Endothelial cell of umbilical vein (primary cell): ENCODE measurements around the gene NKAIN4. TPM values are rescaled to one million over a fixed set of nuclear protein-coding genes. Genes with fewer than 3 reads are reported as not detected.

ENCODE experiments used
- BruUV-seq: library from RNA; stranded (reverse); fragments of 400-500 nt; replicated peaks from 2 replicates; lab custom pipeline; 2021; lab: Mats Ljungman, UMichigan
- CTCF ChIA-PET: fragments of 300-600, 350-600 bp; sonication (Branson Sonifier 250); formaldehyde crosslinking; loops from one replicate; lab custom pipeline; 2021; ENCODE audit warnings: antibody characterized with exemption, inconsistent platforms; lab: Charles Lee
- POLR2A ChIA-PET: fragments of 300-600, 350-600 bp; sonication (Branson Sonifier 250); formaldehyde crosslinking; loops from one replicate; lab custom pipeline; 2021; ENCODE audit warnings: antibody characterized with exemption, inconsistent platforms; lab: Charles Lee
- DNase-seq: peaks from one replicate; pipeline ENCODE4 v3.0.0-alpha.2; 2011; ENCODE audit warnings: low read depth, low spot score
- FAIRE-seq: peaks from 2 replicates; lab custom pipeline; 2011; peaks lifted over from hg19 to GRCh38; lab: Jason Lieb, UNC
- H2AFZ ChIP-seq: 2 replicates; pipeline ENCODE4 v1.6.0; 2012; ENCODE audit warnings: low read depth, low read length, control low read depth, inconsistent platforms
- H3K27ac ChIP-seq: 2 replicates; pipeline ENCODE4 v1.5.1; 2011; ENCODE audit warnings: low read depth, mild to moderate bottlenecking, control low read depth, low read length, moderate library complexity; ENCODE audit not compliant: insufficient read depth
- H3K27me3 ChIP-seq, 2 experiments: 2 replicates each; pipeline versions ENCODE4 v1.6.0 to v1.6.1; 2011; ENCODE audit warnings: low read length in 2 of 2, mixed read lengths in 1 of 2; ENCODE audit not compliant: control insufficient read depth in 2 of 2, insufficient read depth in 2 of 2
- H3K36me3 ChIP-seq, 2 experiments: 2 replicates in 1 of 2; 3 replicates in 1 of 2; pipeline ENCODE4 v1.5.1; 2011; ENCODE audit warnings: low read length in 2 of 2, mild to moderate bottlenecking in 1 of 2, moderate library complexity in 1 of 2; ENCODE audit not compliant: control insufficient read depth in 2 of 2, insufficient read depth in 2 of 2; ENCODE audit errors: extremely low read depth in 1 of 2
- H3K4me1 ChIP-seq: 3 replicates; pipeline ENCODE4 v1.5.1; 2011; ENCODE audit warnings: mild to moderate bottlenecking, low read length; ENCODE audit not compliant: control insufficient read depth, insufficient read depth; ENCODE audit errors: extremely low read depth
- H3K4me2 ChIP-seq: 2 replicates; pipeline ENCODE4 v1.6.1; 2011; ENCODE audit warnings: low read length, control low read depth, mixed read lengths; ENCODE audit not compliant: insufficient read depth
- H3K4me3 ChIP-seq, 3 experiments: fragments of 200-600 bp in 1 of 3; sonication (generic), shearing (Covaris generic) in 1 of 3; replicated peaks in 1 of 3; 2 replicates each; pipeline ENCODE4 v1.5.1; 2011 to 2016; ENCODE audit warnings: control low read depth in 3 of 3, low read length in 3 of 3, mild to moderate bottlenecking in 2 of 3, inconsistent platforms in 1 of 3, low read depth in 1 of 3, moderate library complexity in 1 of 3; ENCODE audit not compliant: insufficient read depth in 1 of 3
- H3K79me2 ChIP-seq: 2 replicates; pipeline ENCODE4 v1.6.0; 2012; ENCODE audit warnings: low read length, inconsistent platforms; ENCODE audit not compliant: control insufficient read depth, insufficient read depth
- H3K9ac ChIP-seq: replicated peaks from 2 replicates; pipeline ENCODE3; 2011; ENCODE audit warnings: low read length, control low read depth; ENCODE audit not compliant: insufficient read depth; ENCODE audit errors: extremely low read depth
- H3K9me1 ChIP-seq: replicated peaks from 3 replicates; pipeline ENCODE4 v1.6.0; 2011; ENCODE audit warnings: mild to moderate bottlenecking, low read length; ENCODE audit not compliant: control insufficient read depth, insufficient read depth; ENCODE audit errors: extremely low read depth
- H3K9me3 ChIP-seq: replicated peaks from 2 replicates; pipeline ENCODE4 v1.5.1; 2012; ENCODE audit warnings: low read length, inconsistent platforms; ENCODE audit not compliant: control insufficient read depth, insufficient read depth
- H4K20me1 ChIP-seq: replicated peaks from 2 replicates; pipeline ENCODE3; 2011; ENCODE audit warnings: mild to moderate bottlenecking, low read length; ENCODE audit not compliant: control insufficient read depth, insufficient read depth; ENCODE audit errors: extremely low read depth
- CTCF ChIP-seq, 2 donors: IDR thresholded peaks; 1 replicate in 1 of 2; 2 replicates in 1 of 2; pipeline ENCODE4 v1.5.1; 2011; ENCODE audit warnings: low read length in 2 of 2, mild to moderate bottlenecking in 2 of 2, moderate library complexity in 2 of 2, control low read depth in 1 of 2, inconsistent platforms in 1 of 2, low read depth in 1 of 2; ENCODE audit not compliant: insufficient read depth in 1 of 2; ENCODE audit errors: extremely low read depth in 1 of 2
- EZH2 ChIP-seq: IDR thresholded peaks from 2 replicates; pipeline ENCODE4 v1.6.1; 2012; ENCODE audit warnings: borderline replicate concordance, low read depth, mild to moderate bottlenecking, moderate library complexity, low read length, inconsistent platforms; ENCODE audit not compliant: severe bottlenecking
- FOS ChIP-seq: IDR thresholded peaks from 2 replicates; pipeline ENCODE4 v1.6.1; 2011; ENCODE audit warnings: mild to moderate bottlenecking, low read length, moderate library complexity, borderline replicate concordance; ENCODE audit not compliant: insufficient read depth
- GATA2 ChIP-seq: IDR thresholded peaks from 2 replicates; pipeline ENCODE4 v1.7.0; 2011; ENCODE audit warnings: low read depth, mild to moderate bottlenecking, moderate library complexity, mixed read lengths, low read length; ENCODE audit not compliant: insufficient read length, insufficient read depth
- JUN ChIP-seq: IDR thresholded peaks from 2 replicates; pipeline ENCODE4 v1.6.1; 2011; ENCODE audit warnings: borderline replicate concordance, low read depth; ENCODE audit not compliant: insufficient read length, insufficient read depth
- MYC ChIP-seq: IDR thresholded peaks from one replicate; pipeline ENCODE4 v1.6.1; 2011; ENCODE audit warnings: mild to moderate bottlenecking, low read depth, low read length
- POLR2A ChIP-seq: IDR thresholded peaks from 2 replicates; pipeline ENCODE4 v1.6.1; 2012; ENCODE audit warnings: low read depth, mild to moderate bottlenecking, control low read depth, low read length
- POLR2AphosphoS5 ChIP-seq: IDR thresholded peaks from 2 replicates; pipeline ENCODE4 v1.6.1; 2012; ENCODE audit warnings: low read depth, mild to moderate bottlenecking, control low read depth, low read length, moderate library complexity; ENCODE audit not compliant: insufficient read depth
- dilution Hi-C: fragments of 300-500 bp; cut with MboI; formaldehyde crosslinking; loops from one replicate; pipeline ENCODE4 v1.15.0; 2019; ENCODE audit warnings: low sequenced_read_pairs; ENCODE audit not compliant: extremely low pct_ligation_motif_present
- intact Hi-C: fragments of 100-400 bp; cut with micrococcal nuclease; formaldehyde crosslinking; loops from one replicate; pipeline ENCODE4 v1.10.0; 2022
- polyA plus RNA-seq, 4 experiments: library from polyadenylated mRNA; depleted of rRNA in 3 of 4; stranded (reverse) in 3 of 4; unstranded in 1 of 4; fragments of >200 nt; gene quantifications; 2 replicates each; pipeline versions ENCODE4 v1.2.1 to v1.2.3, GENCODE V29; 2011 to 2012; ENCODE audit warnings: missing spikeins in 1 of 4
- total RNA-seq: library from RNA; stranded (reverse); gene quantifications from 2 replicates; pipeline ENCODE4 v1.2.3, GENCODE V29; 2021
- TF ChIP-seq, protein P1 (sequence below): IDR thresholded peaks from 2 replicates; pipeline ENCODE4 v1.6.1; 2011; ENCODE audit not compliant: insufficient read depth, insufficient read length

Gene NKAIN4
- total and polyA plus RNA-seq, 2 donors (not counting 3 experiments of a cell fraction or from before 2014, with no cell fraction given), result 0.04 TPM; not detected in 1

GRCh38 chr20:63282946-63283345, 28.7 kb upstream of the NKAIN4 start:
- Histone ChIP-seq H3K9me1 (no peaks in the 10 kb centered on the region), H3K79me2 (no peaks in the 10 kb centered on the region), H3K4me3 (no peak overlapping the region), H3K4me2 (no peak overlapping the region), H2AFZ (no peak overlapping the region), H3K27ac (no peak overlapping the region), H3K36me3 (peaks cover 7 to 52% of the 10 kb centered on the region in 2 experiments), H3K9ac (no peak overlapping the region), H3K4me1 (no peaks in the 10 kb centered on the region), H4K20me1 (no peaks in the 10 kb centered on the region), H3K27me3 (no peaks in the 10 kb centered on the region), H3K9me3 (no peaks in the 10 kb centered on the region)
- dilution Hi-C loops, result no loop called here
- DNase-seq, result no peak
- no peak for FAIRE-seq
- POLR2A ChIA-PET, result no interaction called here
- intact Hi-C loops, result no loop called here
- CTCF ChIA-PET, result interaction anchor here (1.2 to 3.2 kb wide), 5 partner anchors 8 to 59 kb away, joined by 3 to 22 read pairs (median 5); partner anchors contain the start of gene ARFGAP1
- TF ChIP-seq, protein P1, sequence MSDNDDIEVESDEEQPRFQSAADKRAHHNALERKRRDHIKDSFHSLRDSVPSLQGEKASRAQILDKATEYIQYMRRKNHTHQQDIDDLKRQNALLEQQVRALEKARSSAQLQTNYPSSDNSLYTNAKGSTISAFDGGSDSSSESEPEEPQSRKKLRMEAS, result no peak
- no peak for TF ChIP-seq FOS
- TF ChIP-seq CTCF (IDR thresholded peaks at IDR 0.05; ENCODE audit: extremely low read depth in 1 of 2, insufficient read depth in 1 of 2, low read depth in 1 of 2, low read length in 2 of 2), result no peak
- TF ChIP-seq JUN, result no peak
- TF ChIP-seq MYC, result no peak
- no peak for TF ChIP-seq POLR2AphosphoS5
- no peak for TF ChIP-seq POLR2A
- TF ChIP-seq GATA2, result no peak
- no peak for TF ChIP-seq EZH2
- no TSS peak for BruUV-seq
